Smooth muscle cell (in vitro differentiated cells): ENCODE results near the gene SLC16A12. TPM values are rescaled to one million over a fixed set of nuclear protein-coding genes. Genes with fewer than 3 reads are reported as not detected.
A peak's percentile ranks its signal among the peaks of the same experiment; 100 is the strongest.

ENCODE experiments used
- DNase-seq: peaks from one replicate; lab custom pipeline; 2025; ENCODE audit not compliant: unreplicated experiment; lab: John Stamatoyannopoulos, UW
- H2AFZ ChIP-seq: fragments of 200-600 bp; sonication (generic); 2 replicates; pipeline ENCODE4 v1.6.0; 2016; ENCODE audit warnings: antibody characterized with exemption, low read depth, mild to moderate bottlenecking
- H3F3A ChIP-seq: fragments of 200-600 bp; sonication (generic); 2 replicates; pipeline ENCODE4 v1.6.0; 2017; ENCODE audit warnings: antibody characterized with exemption, low read depth
- H3K27ac ChIP-seq: fragments of 200-600 bp; sonication (generic); 2 replicates; pipeline ENCODE4 v1.5.1; 2016; ENCODE audit warnings: low read depth, mild to moderate bottlenecking
- H3K27me3 ChIP-seq: fragments of 200-600 bp; sonication (generic); 2 replicates; pipeline ENCODE4 v1.6.1; 2016; ENCODE audit warnings: low read depth, mild to moderate bottlenecking
- H3K36me3 ChIP-seq: fragments of 200-600 bp; sonication (generic); 2 replicates; pipeline ENCODE4 v1.5.1; 2016; ENCODE audit warnings: low read depth
- H3K4me1 ChIP-seq: fragments of 200-600 bp; sonication (generic); 2 replicates; pipeline ENCODE4 v1.5.1; 2016; ENCODE audit warnings: low read depth
- H3K4me2 ChIP-seq: fragments of 200-600 bp; sonication (generic); 2 replicates; pipeline ENCODE4 v1.6.0; 2016; ENCODE audit warnings: mild to moderate bottlenecking
- H3K4me3 ChIP-seq: fragments of 200-600 bp; sonication (generic); 2 replicates; pipeline ENCODE4 v1.5.1; 2016; ENCODE audit warnings: mild to moderate bottlenecking
- H3K79me2 ChIP-seq: fragments of 200-600 bp; sonication (generic); 2 replicates; pipeline ENCODE4 v1.6.0; 2016; ENCODE audit warnings: low read depth, mild to moderate bottlenecking
- H3K9ac ChIP-seq: fragments of 200-600 bp; sonication (generic); 2 replicates; pipeline ENCODE4 v1.6.0; 2016; ENCODE audit warnings: low read depth
- H3K9me3 ChIP-seq: fragments of 200-600 bp; sonication (generic); replicated peaks from 2 replicates; pipeline ENCODE4 v1.5.1; 2016; ENCODE audit warnings: low read depth
- H4K20me1 ChIP-seq: fragments of 200-600 bp; sonication (generic); 2 replicates; pipeline ENCODE4 v1.6.0; 2016; ENCODE audit warnings: low read depth
- whole genome bisulfite sequencing: methylation state at CpG from one replicate; pipeline ENCODE4 v1.1.7; 2016; ENCODE audit warnings: low lambda C conversion rate; 5-methylcytosine and 5-hydroxymethylcytosine counted together
- polyA plus RNA-seq: library from polyadenylated mRNA; unstranded; fragments of >200 nt; fragmentation: Nextera tagmentation; extraction: Ambion mirVana; gene quantifications from 2 replicates; pipeline ENCODE4 v1.2.1, GENCODE V29; 2016
- total RNA-seq: library from RNA; depleted of rRNA; stranded (reverse); fragments of >200 nt; gene quantifications from 2 replicates; pipeline ENCODE4 v1.2.3, GENCODE V29; 2014
- TF ChIP-seq, protein P1 (sequence below): fragments of 200-600 bp; sonication (generic); IDR thresholded peaks from 2 replicates; pipeline ENCODE4 v1.5.1; 2017; ENCODE audit warnings: borderline replicate concordance, mild to moderate bottlenecking, antibody characterized with exemption; ENCODE audit not compliant: insufficient read depth, poor library complexity, severe bottlenecking

The SLC16A12 gene
- total and polyA plus RNA-seq, 2 experiments from 2014 or later, result not detected

DNA sequence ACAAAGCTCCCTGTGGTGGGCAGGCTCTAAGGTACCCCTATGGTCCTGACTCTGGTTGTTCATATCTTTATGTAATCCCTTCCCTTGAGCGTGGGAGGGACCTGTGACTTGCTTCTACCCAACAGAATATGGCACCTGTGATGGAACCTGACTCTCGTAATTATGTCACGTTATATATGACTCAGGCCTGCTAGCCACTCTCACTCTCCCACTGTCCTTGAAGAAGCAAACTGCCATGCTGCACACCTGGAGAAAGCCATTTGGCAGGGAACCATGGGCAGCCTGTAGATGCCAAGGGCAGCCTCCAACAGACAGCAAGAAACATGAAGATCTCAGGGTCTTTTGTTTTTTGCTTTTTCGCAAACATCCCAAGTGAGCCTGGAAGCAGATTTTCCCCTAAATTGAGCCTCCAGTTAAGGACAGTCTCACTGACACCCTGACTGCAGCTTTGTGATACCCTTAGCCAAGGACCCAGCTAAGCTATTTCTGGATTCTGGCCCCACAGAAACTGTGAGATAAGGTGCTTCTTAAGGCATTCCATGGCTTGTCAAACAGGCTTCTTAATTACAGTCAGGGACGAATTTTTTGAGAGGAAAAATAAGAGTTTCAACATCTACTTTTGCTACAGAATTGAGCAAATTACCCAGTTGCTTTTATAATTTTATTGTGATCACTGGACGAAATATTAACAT, 71.4 kb downstream of the SLC16A12 start:
- Histone ChIP-seq H3K79me2 (no peaks in the 10 kb centered on the region), H3K36me3 (no peaks in the 10 kb centered on the region), H3K4me3 (no peak overlapping the region), H3K4me2 (no peak overlapping the region), H3K4me1 (no peaks in the 10 kb centered on the region), H2AFZ (no peak overlapping the region), H4K20me1 (no peaks in the 10 kb centered on the region), H3K9ac (no peak overlapping the region), H3F3A (no peaks in the 10 kb centered on the region), H3K27me3 (no peaks in the 10 kb centered on the region), H3K9me3 (no peaks in the 10 kb centered on the region), H3K27ac (no peak overlapping the region)
- no peak for DNase-seq
- TF ChIP-seq, protein P1, sequence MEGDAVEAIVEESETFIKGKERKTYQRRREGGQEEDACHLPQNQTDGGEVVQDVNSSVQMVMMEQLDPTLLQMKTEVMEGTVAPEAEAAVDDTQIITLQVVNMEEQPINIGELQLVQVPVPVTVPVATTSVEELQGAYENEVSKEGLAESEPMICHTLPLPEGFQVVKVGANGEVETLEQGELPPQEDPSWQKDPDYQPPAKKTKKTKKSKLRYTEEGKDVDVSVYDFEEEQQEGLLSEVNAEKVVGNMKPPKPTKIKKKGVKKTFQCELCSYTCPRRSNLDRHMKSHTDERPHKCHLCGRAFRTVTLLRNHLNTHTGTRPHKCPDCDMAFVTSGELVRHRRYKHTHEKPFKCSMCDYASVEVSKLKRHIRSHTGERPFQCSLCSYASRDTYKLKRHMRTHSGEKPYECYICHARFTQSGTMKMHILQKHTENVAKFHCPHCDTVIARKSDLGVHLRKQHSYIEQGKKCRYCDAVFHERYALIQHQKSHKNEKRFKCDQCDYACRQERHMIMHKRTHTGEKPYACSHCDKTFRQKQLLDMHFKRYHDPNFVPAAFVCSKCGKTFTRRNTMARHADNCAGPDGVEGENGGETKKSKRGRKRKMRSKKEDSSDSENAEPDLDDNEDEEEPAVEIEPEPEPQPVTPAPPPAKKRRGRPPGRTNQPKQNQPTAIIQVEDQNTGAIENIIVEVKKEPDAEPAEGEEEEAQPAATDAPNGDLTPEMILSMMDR, result no peak
- 77% methylated on average over 6 of the region's 6 CpGs for WGBS

DNA sequence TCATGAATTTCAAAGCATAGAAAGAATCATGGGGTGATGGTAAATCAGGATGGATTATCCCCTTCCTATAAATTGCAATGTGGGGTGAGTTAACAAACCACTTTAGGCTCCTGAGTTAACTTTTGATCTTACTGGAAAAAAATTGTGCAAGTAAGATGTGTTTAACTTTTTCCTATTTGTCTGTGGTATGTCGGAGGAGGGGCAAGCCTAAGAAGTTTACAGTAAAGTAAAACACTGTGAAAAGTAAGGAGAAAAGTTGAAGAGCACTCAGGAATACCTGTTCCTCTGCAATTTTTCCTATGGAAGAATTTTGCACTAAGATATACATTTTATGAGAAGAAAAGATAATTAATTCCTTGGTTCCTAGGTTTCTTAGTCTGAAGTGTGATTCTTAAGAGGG, 76.6 kb downstream of the SLC16A12 start:
- TF ChIP-seq, protein P1, result no peak
- no peak for DNase-seq
- Histone ChIP-seq H3K36me3 (no peaks in the 10 kb centered on the region), H3K9me3 (no peaks in the 10 kb centered on the region), H3F3A (no peaks in the 10 kb centered on the region), H3K27me3 (no peaks in the 10 kb centered on the region), H3K9ac (no peak overlapping the region), H2AFZ (no peak overlapping the region), H3K27ac (no peak overlapping the region), H3K4me1 (peaks cover 3% of the 10 kb centered on the region), H4K20me1 (no peaks in the 10 kb centered on the region), H3K4me2 (peak overlapping the region; percentile 28), H3K4me3 (no peak overlapping the region), H3K79me2 (no peaks in the 10 kb centered on the region)
- 80% methylated on average over 1 of the region's 1 CpG for WGBS

DNA sequence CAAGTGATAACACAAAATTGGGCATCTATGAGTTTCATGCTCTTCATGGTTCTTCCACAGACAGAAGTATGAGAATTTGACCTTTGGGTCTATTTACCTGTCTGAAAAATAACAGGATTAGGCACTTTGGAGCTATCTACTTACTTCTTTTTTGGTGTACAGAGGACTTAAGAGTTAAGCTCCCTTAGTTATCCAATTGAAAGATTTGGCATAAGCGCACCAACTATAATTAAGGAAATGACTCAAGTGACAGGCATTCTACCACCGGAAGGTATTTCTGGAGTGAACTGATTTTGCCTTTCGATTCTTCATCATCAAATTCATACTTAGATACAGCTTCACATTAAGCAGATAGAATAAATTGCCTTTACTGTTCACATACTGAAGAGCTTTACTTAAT, 77.1 kb downstream of the SLC16A12 start:
- Histone ChIP-seq H3K4me3 (no peak overlapping the region), H2AFZ (no peak overlapping the region), H3K36me3 (no peaks in the 10 kb centered on the region), H3K9ac (no peak overlapping the region), H3K27me3 (no peaks in the 10 kb centered on the region), H3K9me3 (no peaks in the 10 kb centered on the region), H3K27ac (no peak overlapping the region), H3F3A (no peaks in the 10 kb centered on the region), H3K79me2 (no peaks in the 10 kb centered on the region), H3K4me2 (peak overlapping the region; percentile 28), H4K20me1 (no peaks in the 10 kb centered on the region), H3K4me1 (peaks cover 3% of the 10 kb centered on the region)
- no peak for DNase-seq
- TF ChIP-seq, protein P1, result no peak
- 46% methylated on average over 3 of the region's 3 CpGs for WGBS

DNA sequence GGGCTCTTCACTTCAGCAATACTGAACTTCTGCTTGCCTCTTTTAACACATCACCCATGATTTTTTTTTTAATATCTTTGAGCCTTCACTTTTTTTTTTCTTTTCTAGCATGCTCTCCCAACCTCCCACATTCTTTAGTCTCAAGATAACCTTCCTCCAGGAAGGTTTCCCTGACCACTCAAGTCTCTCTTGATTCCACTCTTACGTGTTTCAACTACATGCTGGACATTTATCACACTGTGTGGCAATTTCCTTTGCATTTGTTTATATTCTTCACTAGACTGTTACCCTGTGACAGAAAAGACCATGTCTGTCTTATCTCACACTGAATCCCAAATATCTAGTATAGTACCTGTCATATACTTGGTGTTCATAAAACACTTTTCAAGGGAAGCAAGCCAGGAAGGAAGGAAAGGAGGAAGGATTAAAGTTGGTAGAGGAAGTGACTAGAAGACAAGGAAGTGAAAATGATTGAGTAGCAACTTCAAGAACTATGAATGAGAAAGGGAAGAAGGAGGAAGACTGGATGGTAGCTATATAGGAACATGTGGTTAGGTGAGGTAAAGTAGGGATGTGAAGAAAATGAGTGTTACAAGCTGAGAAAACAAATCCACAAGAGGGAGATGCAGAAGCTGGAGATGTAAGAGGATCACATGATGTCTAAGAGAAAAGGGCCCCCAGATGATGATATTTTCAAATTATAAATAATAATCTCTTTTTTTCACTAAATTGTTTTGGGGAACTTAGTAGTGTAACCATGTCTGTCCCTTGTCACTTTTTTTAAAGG, 80.6 kb downstream of the SLC16A12 start:
- H3K4me2 ChIP-seq, result no peak overlapping the region
- no peaks in the 10 kb centered on the region for H3K79me2 ChIP-seq
- no peak for DNase-seq
- TF ChIP-seq, protein P1, result no peak
- no peaks in the 10 kb centered on the region for H3F3A ChIP-seq
- peaks cover 3% of the 10 kb centered on the region for H3K4me1 ChIP-seq
- no peak overlapping the region for H3K9ac ChIP-seq
- no peaks in the 10 kb centered on the region for H3K27me3 ChIP-seq
- H3K9me3 ChIP-seq, result no peaks in the 10 kb centered on the region
- no peak overlapping the region for H3K27ac ChIP-seq
- H3K4me3 ChIP-seq, result no peak overlapping the region
- no peaks in the 10 kb centered on the region for H4K20me1 ChIP-seq
- H3K36me3 ChIP-seq, result no peaks in the 10 kb centered on the region
- H2AFZ ChIP-seq, result no peak overlapping the region
- 47% methylated on average over 1 of the region's 1 CpG for WGBS
